Breast epithelium (tissue), 3 donors: Measurements from ENCODE around the gene SCRN3.

ENCODE experiments used
- POLR2A ChIP-seq: fragments of 450-650 bp; IDR thresholded peaks from one replicate; pipeline ENCODE4 v1.6.1; 2016; ENCODE audit warnings: antibody characterized with exemption, mild to moderate bottlenecking, moderate library complexity
- POLR2AphosphoS5 ChIP-seq, 3 donors: sonication (generic); formaldehyde crosslinking; IDR thresholded peaks; one replicate each; pipeline ENCODE4 v1.6.1; 2017; ENCODE audit warnings: antibody characterized with exemption in 3 of 3

GRCh38 chr2:174465327-174465726 lies 69.8 kb downstream of the SCRN3 start:
- no peak for TF ChIP-seq POLR2A
- no peak for TF ChIP-seq POLR2AphosphoS5 (IDR thresholded peaks at IDR 0.05)
